Adrenal gland (tissue), 12 donors: Measurements from ENCODE around the gene ANAPC2. TPM values are rescaled to one million over a fixed set of nuclear protein-coding genes. Genes with fewer than 3 reads are reported as not detected.

Experiments
- DNase-seq, 7 donors: peaks; one replicate each; pipeline ENCODE4 v3.0.0-alpha.2; 2019 to 2020
- H3K27ac ChIP-seq, 5 donors: fragments of 200-600 bp; sonication (generic) in 4 of 5; 1 replicate in 3 of 5; 2 replicates in 2 of 5; pipeline versions ENCODE4 v1.5.1 to v1.8.0; 2016 to 2020; ENCODE audit warnings: mild to moderate bottlenecking in 1 of 5
- H3K27me3 ChIP-seq: fragments of 200-600 bp; 2 replicates; pipeline ENCODE4 v1.8.0; 2021
- H3K36me3 ChIP-seq, 2 donors: fragments of 200-600 bp; replicated peaks in 1 of 2; 1 replicate in 1 of 2; 2 replicates in 1 of 2; pipeline versions ENCODE4 v1.5.1 to v1.8.0; 2018 to 2022
- H3K4me1 ChIP-seq, 2 donors: fragments of 200-600 bp; replicated peaks in 1 of 2; 1 replicate in 1 of 2; 2 replicates in 1 of 2; pipeline versions ENCODE4 v1.5.1 to v1.8.0; 2018 to 2021
- H3K4me3 ChIP-seq, 4 donors: fragments of 200-600 bp; sonication (generic) in 3 of 4; one replicate each; pipeline ENCODE4 v1.5.1; 2016 to 2018
- H3K9me3 ChIP-seq, 3 donors: fragments of 200-600 bp; sonication (generic) in 1 of 3; replicated peaks in 1 of 3; 1 replicate in 2 of 3; 2 replicates in 1 of 3; pipeline versions ENCODE4 v1.5.1 to v1.8.0; 2016 to 2021
- POLR2A ChIP-seq, 2 donors: fragments of 450-650 bp; IDR thresholded peaks; one replicate each; pipeline ENCODE4 v1.6.1; 2017; ENCODE audit warnings: antibody characterized with exemption in 2 of 2, mild to moderate bottlenecking in 2 of 2, moderate library complexity in 1 of 2
- WGBS, 4 donors: extraction: QIAGEN DNeasy Blood & Tissue Kit in 2 of 4; methylation state at CpG; one replicate each; pipeline versions ENCODE4 v1.1.5 to v1.1.7; 2013 to 2017; 5-methylcytosine and 5-hydroxymethylcytosine counted together
- intact Hi-C, 2 donors: fragments of 100-400 bp; cut with DNase I; formaldehyde crosslinking; loops; one replicate each; pipeline versions ENCODE4 v1.14.1 to v1.15.0; 2022 to 2023
- polyA plus RNA-seq, 3 donors: library from polyadenylated mRNA; stranded (reverse); fragments of 200-250 nt in 2 of 3; fragments of 350-450 nt in 1 of 3; fragmentation: Illumina TruSeq in 1 of 3; extraction: RNeasy Lipid Tissue Mini Kit (QIAGEN cat#74804) in 1 of 3; gene quantifications; one replicate each; pipeline ENCODE4 v1.2.3, GENCODE V29; 2013 to 2014
- total RNA-seq, 9 donors: library from RNA; depleted of rRNA in 4 of 9; stranded (reverse); fragments of >200 nt in 4 of 9; fragments of 120-200 nt in 1 of 9; fragmentation: NEBNext Ultra II Directional in 1 of 9; extraction: Animal tissue kit (Norgen Biotek cat#: 25700) in 1 of 9; gene quantifications; one replicate each; pipeline versions ENCODE4 v1.1.0 to v1.2.4, GENCODE V29; 2013 to 2023
- TF ChIP-seq, protein P1 (sequence below), 6 experiments: fragments of 450-650 bp in 4 of 6; fragments of 200-600 bp in 2 of 6; sonication (generic) in 1 of 6; IDR thresholded peaks; 1 replicate in 5 of 6; 2 replicates in 1 of 6; pipeline versions ENCODE4 v1.5.1 to v1.8.0; 2016 to 2021; ENCODE audit warnings: antibody characterized with exemption in 6 of 6, mild to moderate bottlenecking in 2 of 6, moderate library complexity in 1 of 6
- donor health status: healthy with polysubstance abuse.
- donor health status: Bipolar disorder and iron deficiency.
- donor health status: DM: yes; HTN: yes; CAD: no.
- donor health status: DM: no; HTN: no; CAD: no.
- donor health status: DM: no; HTN: no; CAD: no.
- donor health status: DM: yes; HTN: yes; CAD: no.

ANAPC2 gene
- total and polyA plus RNA-seq, 12 donors = 7.1 to 162 (median 32.0) TPM

DNA sequence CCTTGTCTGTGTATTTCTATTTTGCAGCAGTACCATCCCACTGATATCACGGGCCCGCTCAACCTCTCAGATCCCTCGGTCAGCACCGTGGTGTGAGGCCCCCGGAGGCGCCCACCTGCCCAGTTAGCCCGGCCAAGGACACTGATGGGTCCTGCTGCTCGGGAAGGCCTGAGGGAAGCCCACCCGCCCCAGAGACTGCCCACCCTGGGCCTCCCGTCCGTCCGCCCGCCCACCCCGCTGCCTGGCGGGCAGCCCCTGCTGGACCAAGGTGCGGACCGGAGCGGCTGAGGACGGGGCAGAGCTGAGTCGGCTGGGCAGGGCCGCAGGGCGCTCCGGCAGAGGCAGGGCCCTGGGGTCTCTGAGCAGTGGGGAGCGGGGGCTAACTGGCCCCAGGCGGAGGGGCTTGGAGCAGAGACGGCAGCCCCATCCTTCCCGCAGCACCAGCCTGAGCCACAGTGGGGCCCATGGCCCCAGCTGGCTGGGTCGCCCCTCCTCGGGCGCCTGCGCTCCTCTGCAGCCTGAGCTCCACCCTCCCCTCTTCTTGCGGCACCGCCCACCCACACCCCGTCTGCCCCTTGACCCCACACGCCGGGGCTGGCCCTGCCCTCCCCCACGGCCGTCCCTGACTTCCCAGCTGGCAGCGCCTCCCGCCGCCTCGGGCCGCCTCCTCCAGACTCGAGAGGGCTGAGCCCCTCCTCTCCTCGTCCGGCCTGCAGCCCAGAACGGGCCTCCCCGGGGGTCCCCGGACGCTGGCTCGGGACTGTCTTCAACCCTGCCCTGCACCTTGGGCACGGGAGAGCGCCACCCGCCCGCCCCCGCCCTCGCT is 20.4 kb downstream of the ANAPC2 start:
- 1 to 10% (median 4%) methylated on average over 2 to 57 of the region's 57 CpGs for WGBS, 4 donors
- Histone ChIP-seq H3K36me3 (no peaks in the 10 kb centered on the region), H3K4me1 (peaks cover 10 to 24% of the 10 kb centered on the region in 2 donors), H3K27me3 (peaks cover 92% of the 10 kb centered on the region), H3K9me3 (no peaks in the 10 kb centered on the region), H3K4me3 (no peak overlapping the region), H3K27ac (no peak overlapping the region)
- DNase-seq = no peak
- TF ChIP-seq, protein P1, sequence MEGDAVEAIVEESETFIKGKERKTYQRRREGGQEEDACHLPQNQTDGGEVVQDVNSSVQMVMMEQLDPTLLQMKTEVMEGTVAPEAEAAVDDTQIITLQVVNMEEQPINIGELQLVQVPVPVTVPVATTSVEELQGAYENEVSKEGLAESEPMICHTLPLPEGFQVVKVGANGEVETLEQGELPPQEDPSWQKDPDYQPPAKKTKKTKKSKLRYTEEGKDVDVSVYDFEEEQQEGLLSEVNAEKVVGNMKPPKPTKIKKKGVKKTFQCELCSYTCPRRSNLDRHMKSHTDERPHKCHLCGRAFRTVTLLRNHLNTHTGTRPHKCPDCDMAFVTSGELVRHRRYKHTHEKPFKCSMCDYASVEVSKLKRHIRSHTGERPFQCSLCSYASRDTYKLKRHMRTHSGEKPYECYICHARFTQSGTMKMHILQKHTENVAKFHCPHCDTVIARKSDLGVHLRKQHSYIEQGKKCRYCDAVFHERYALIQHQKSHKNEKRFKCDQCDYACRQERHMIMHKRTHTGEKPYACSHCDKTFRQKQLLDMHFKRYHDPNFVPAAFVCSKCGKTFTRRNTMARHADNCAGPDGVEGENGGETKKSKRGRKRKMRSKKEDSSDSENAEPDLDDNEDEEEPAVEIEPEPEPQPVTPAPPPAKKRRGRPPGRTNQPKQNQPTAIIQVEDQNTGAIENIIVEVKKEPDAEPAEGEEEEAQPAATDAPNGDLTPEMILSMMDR (IDR thresholded peaks at IDR 0.05) = no peak
- TF ChIP-seq POLR2A (IDR thresholded peaks at IDR 0.05) = no peak
- intact Hi-C loops = no loop called here

GRCh38 chr9:137167277-137167746 is 21.0 kb downstream of the ANAPC2 start:
- H3K4me1 ChIP-seq = peaks cover 10 to 30% of the 10 kb centered on the region in 2 donors
- intact Hi-C loops = no loop called here
- 16 to 22% (median 21%) methylated on average over 1 to 44 of the region's 44 CpGs for WGBS, 4 donors
- no peak for DNase-seq
- no peaks in the 10 kb centered on the region for H3K36me3 ChIP-seq
- no peak overlapping the region for H3K4me3 ChIP-seq
- no peak overlapping the region for H3K27ac ChIP-seq
- TF ChIP-seq, protein P1 (IDR thresholded peaks at IDR 0.05) = no peak
- no peak for TF ChIP-seq POLR2A (IDR thresholded peaks at IDR 0.05)
- no peaks in the 10 kb centered on the region for H3K9me3 ChIP-seq
- H3K27me3 ChIP-seq = peaks cover 97% of the 10 kb centered on the region

DNA sequence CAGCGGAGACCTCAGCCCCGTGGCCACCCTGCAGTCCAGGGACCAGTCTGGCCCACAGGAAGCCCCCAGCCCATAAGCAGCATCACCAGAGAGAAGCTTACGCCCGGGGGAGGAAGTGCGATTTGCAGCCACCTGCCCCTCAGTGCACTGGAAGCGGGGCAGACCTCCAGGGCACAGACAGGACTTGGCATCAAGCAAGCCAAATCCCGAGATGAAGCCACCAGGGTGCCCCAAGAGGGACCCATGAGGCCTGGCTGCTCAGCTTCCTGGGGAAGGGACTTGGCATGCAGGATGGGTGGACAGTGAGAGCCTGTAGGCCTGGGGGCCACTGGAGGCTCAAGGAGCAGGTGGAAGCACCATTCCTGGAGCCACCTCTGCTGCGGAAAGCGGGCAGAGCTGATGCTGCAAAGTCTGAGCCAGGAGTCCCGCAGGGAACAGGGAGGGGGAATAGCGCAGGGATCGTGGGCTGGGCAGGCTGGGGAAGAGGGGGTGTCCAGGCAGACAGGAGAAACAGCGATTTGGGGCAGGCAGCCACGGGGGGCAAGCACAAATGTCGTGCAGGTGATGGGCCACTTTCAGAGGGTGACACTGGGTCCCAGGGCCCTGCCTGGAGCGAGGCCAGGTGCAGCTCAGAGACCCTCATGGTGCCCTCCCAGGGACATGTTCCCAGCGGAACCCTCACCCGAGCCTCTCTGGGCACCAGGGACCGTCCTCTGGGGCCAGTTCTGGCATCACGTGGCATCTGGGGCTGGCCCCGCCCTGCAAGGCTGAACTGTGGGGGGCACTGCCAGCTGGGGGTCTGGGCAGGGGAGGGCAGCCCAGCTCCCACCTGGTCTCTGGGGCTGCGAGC is 21.8 kb downstream of the ANAPC2 start:
- WGBS, 4 donors = 56 to 68% (median 63%) methylated on average over 5 to 22 of the region's 22 CpGs
- intact Hi-C loops = no loop called here
- peaks cover 10 to 30% of the 10 kb centered on the region in 2 donors for H3K4me1 ChIP-seq
- no peak overlapping the region for H3K4me3 ChIP-seq
- peaks cover 96% of the 10 kb centered on the region for H3K27me3 ChIP-seq
- no peak for TF ChIP-seq POLR2A (IDR thresholded peaks at IDR 0.05)
- TF ChIP-seq, protein P1 (IDR thresholded peaks at IDR 0.05) = no peak
- DNase-seq = no peak
- H3K36me3 ChIP-seq = no peaks in the 10 kb centered on the region
- H3K9me3 ChIP-seq = no peaks in the 10 kb centered on the region
- H3K27ac ChIP-seq = no peak overlapping the region

- H3K27me3 ChIP-seq = peaks cover 95% of the 10 kb centered on the region
- H3K36me3 ChIP-seq = no peaks in the 10 kb centered on the region
- no peak overlapping the region for H3K27ac ChIP-seq
- intact Hi-C loops = no loop called here
- peaks cover 10 to 30% of the 10 kb centered on the region in 2 donors for H3K4me1 ChIP-seq
- no peaks in the 10 kb centered on the region for H3K9me3 ChIP-seq
- no peak overlapping the region for H3K4me3 ChIP-seq
- WGBS, 4 donors = 67 to 73% (median 71%) methylated on average over 20 to 32 of the region's 32 CpGs
- TF ChIP-seq, protein P1 (IDR thresholded peaks at IDR 0.05) = no peak
- no peak for TF ChIP-seq POLR2A (IDR thresholded peaks at IDR 0.05)
- no peak for DNase-seq
Observed at GRCh38 chr9:137165250-137165836, 23.0 kb downstream of the ANAPC2 start.
